CD4-positive, alpha-beta T cell treated with Interleukin-17A for 4 hours (primary cell): ENCODE measurements around the gene CIB2.
A peak's percentile ranks its signal among the peaks of the same experiment; 100 is the strongest.

ENCODE experiments used
- DNase-seq: peaks from one replicate; pipeline ENCODE4 v3.0.0-alpha.2; 2020; ENCODE audit warnings: mixed read lengths

Gene CIB2

GRCh38 chr15:78149068-78149804, 18.0 kb upstream of the CIB2 start, which contains the start of gene IDH3A:
TSS of gene IDH3A (plus strand) at chr15:78149362. CDS start at chr15:78149404, 42 bp downstream.
- peak; percentile 100 for DNase-seq

- DNase-seq, result peak; percentile 31
Measured at GRCh38 chr15:78148392-78149067, 17.3 kb upstream of the CIB2 start.

- no peak for DNase-seq
Measured at GRCh38 chr15:78147566-78147965, 16.3 kb upstream of the CIB2 start.

GRCh38 chr15:78146425-78147154, 15.3 kb upstream of the CIB2 start:
- no peak for DNase-seq

- DNase-seq, result no peak
Measured at GRCh38 chr15:78142332-78142731, 11.1 kb upstream of the CIB2 start.

GRCh38 chr15:78140292-78140691, 9.0 kb upstream of the CIB2 start:
- no peak for DNase-seq

GRCh38 chr15:78139578-78139977, 8.3 kb upstream of the CIB2 start:
- no peak for DNase-seq

GRCh38 chr15:78133801-78134200, 2.6 kb upstream of the CIB2 start:
- DNase-seq, result no peak

- DNase-seq, result peak; percentile 27
Measured at GRCh38 chr15:78130466-78131294, 565 bp downstream of the CIB2 start.

- no peak for DNase-seq
Measured at GRCh38 chr15:78129751-78130287, 1.4 kb downstream of the CIB2 start.

GRCh38 chr15:78129077-78129750, 2.0 kb downstream of the CIB2 start:
- DNase-seq, result no peak

GRCh38 chr15:78127882-78128281, 3.4 kb downstream of the CIB2 start:
- no peak for DNase-seq

- DNase-seq, result no peak
Measured at GRCh38 chr15:78125267-78125666, 6.0 kb downstream of the CIB2 start.

GRCh38 chr15:78120523-78120922, 10.7 kb downstream of the CIB2 start:
- DNase-seq, result no peak

GRCh38 chr15:78112551-78112950, 18.7 kb downstream of the CIB2 start:
- DNase-seq, result no peak

- DNase-seq, result no peak
Measured at GRCh38 chr15:78111788-78112187, 19.5 kb downstream of the CIB2 start.

GRCh38 chr15:78110916-78111475, 20.2 kb downstream of the CIB2 start:
- no peak for DNase-seq

GRCh38 chr15:78110096-78110495, 21.1 kb downstream of the CIB2 start:
- no peak for DNase-seq

GRCh38 chr15:78109156-78109555, 22.1 kb downstream of the CIB2 start:
- DNase-seq, result no peak

GRCh38 chr15:78108300-78109084, 22.8 kb downstream of the CIB2 start:
- peak; percentile 91 for DNase-seq

GRCh38 chr15:78107471-78107870, 23.8 kb downstream of the CIB2 start:
- DNase-seq, result no peak
